ENCODE results near the gene NACAD. TPM values are rescaled to one million over a fixed set of nuclear protein-coding genes. Genes with fewer than 3 reads are reported as not detected.

NACAD gene
- total and polyA plus RNA-seq, 2 of the 4 experiments (the other 2 are of a cell fraction), result 0.54 to 2.2 TPM

DNA sequence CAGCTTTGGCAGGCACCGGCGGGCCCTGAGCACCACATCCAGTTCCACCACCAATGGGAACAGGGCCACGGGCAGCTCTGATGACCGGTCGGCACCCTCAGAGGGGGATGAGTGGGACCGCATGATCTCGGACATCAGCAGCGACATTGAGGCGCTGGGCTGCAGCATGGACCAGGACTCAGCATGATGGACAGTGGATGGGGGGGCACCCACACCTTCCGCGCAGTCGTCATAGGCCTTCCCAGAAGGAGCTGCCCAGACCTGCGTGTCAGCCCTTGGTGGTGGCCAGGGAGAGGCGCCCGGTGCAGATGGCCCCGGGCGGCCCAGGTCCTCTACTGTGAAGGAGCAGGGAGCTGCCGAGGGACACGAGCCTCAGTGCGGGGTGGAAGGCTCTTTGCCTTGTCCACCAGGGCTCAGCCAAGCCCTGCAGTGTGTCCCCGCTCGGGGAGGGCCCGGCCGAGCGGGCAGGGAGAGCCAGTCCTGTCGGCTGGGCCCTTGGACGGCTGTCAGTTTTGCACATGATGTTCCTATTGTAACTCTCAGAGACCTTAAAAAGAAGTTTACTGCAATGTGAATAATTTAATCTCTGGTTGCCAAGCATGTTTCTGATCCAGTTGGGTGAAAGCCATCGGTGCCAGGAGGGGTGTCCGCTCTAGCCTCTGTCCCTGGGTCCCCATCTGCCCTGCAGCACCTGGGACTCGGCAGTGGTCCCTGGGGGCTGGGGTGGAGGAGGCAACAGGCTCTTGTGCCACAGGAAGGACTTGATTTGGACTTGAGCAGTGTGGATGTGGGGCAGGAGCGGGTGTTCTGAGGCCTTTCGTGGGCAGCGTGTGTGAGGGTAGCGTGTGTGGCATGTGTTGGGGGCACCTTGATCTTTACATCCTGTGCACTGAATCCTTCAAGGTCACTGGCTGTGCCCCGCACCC lies 12.6 kb downstream of the NACAD start:
- ATAC-seq (ENCODE audit: low read depth), result no peak
- Histone ChIP-seq H3K9me1 (ENCODE audit: insufficient read depth, low read length) (peaks cover 15% of the 10 kb centered on the region), H3K4me1 (ENCODE audit: control insufficient read depth, insufficient read depth, low read length) (no peaks in the 10 kb centered on the region), H4K8ac (ENCODE audit: low read depth in 2 of 2, low read length in 2 of 2) (no peak overlapping the region), H3K14ac (replicated peaks; ENCODE audit: low read depth, low read length) (no peak overlapping the region), H3K79me1 (ENCODE audit: low read depth in 1 of 2, low read length in 2 of 2) (peaks cover 0 to 3% of the 10 kb centered on the region in 2 experiments; a peak in 1 of 4 replicates), H2BK20ac (ENCODE audit: low read depth, low read length) (no peak overlapping the region), H2AFZ (replicated peaks; ENCODE audit: low read length, poor library complexity) (no peak overlapping the region), H3K4me2 (ENCODE audit: low read depth, low read length) (no peak overlapping the region), H3K36me3 (ENCODE audit: control insufficient read depth, insufficient read depth, low read length) (peaks cover 61% of the 10 kb centered on the region), H3K27me3 (ENCODE audit: control insufficient read depth, insufficient read depth, low read length) (no peaks in the 10 kb centered on the region), H3K18ac (ENCODE audit: low read depth, low read length) (no peak overlapping the region), H4K20me1 (ENCODE audit: insufficient read depth, low read length) (peaks cover 4% of the 10 kb centered on the region; the same call in 1 of the 2 replicates), H4K5ac (ENCODE audit: low read depth, low read length) (no peak overlapping the region), H3K23ac (ENCODE audit: low read depth, low read length) (no peak overlapping the region), H3K9ac (ENCODE audit: low read depth, low read length) (no peak overlapping the region), H3K56ac (ENCODE audit: extremely low read depth, insufficient read depth, low read length) (no peak overlapping the region), H3K4me3 (ENCODE audit: insufficient read depth, low read depth, low read length) (no peak overlapping the region), H3K9me3 (ENCODE audit: control insufficient read depth, insufficient read depth, low read length) (no peaks in the 10 kb centered on the region), H2AK5ac (ENCODE audit: low read depth, low read length) (no peak overlapping the region), H2BK15ac (ENCODE audit: low read depth, low read length) (no peak overlapping the region), H3K27ac (ENCODE audit: insufficient read depth, low read length) (no peak overlapping the region), H3K4ac (ENCODE audit: low read depth, low read length) (no peak overlapping the region), H2BK5ac (ENCODE audit: low read depth, low read length, poor library complexity, severe bottlenecking) (no peak overlapping the region), H2BK120ac (ENCODE audit: low read depth, low read length) (no peak overlapping the region), H2AK9ac (replicated peaks; ENCODE audit: low read depth, low read length, poor library complexity) (peak overlapping the region; percentile 66), H4K91ac (ENCODE audit: insufficient read depth, low read depth, low read length) (no peak overlapping the region)
- dilution Hi-C loops (cut with HindIII; ENCODE audit: low sequenced_read_pairs, unreplicated experiment), result no loop called here
- in situ Hi-C loops (cut with MboI; ENCODE audit: low sequenced_read_pairs), result no loop called here
- intact Hi-C loops (cut with micrococcal nuclease), result no loop called here
- WGBS, 2 experiments (ENCODE audit: extremely low coverage in 2 of 2, insufficient read length in 1 of 2), result 98% methylated on average over 15 of the region's 35 CpGs; no CpG with 5 or more reads in 1 of the 2 experiments
- ChIA-PET POLR2A (ENCODE audit: unreplicated experiment) (no interaction called here), CTCF (no interaction called here)
- no TSS peak for BruUV-seq (replicated peaks)
- DNase-seq, result no peak
- TF ChIP-seq SMC3 (IDR thresholded peaks at IDR 0.05; ENCODE audit: low read depth, low read length) (no peak), MXI1 (IDR thresholded peaks at IDR 0.05; ENCODE audit: borderline replicate concordance, low read depth, low read length) (no peak), NFE2L2 (IDR thresholded peaks at IDR 0.05; ENCODE audit: low read depth, low read length) (no peak), POLR2A (IDR thresholded peaks at IDR 0.05; ENCODE audit: low read depth, low read length) (no peak), RCOR1 (IDR thresholded peaks at IDR 0.05; ENCODE audit: insufficient replicate concordance, low read length) (no peak), MAZ (IDR thresholded peaks at IDR 0.05; ENCODE audit: borderline replicate concordance, low read depth, low read length) (no peak), CHD1 (IDR thresholded peaks at IDR 0.05; ENCODE audit: low read depth, low read length) (no peak), USF2 (IDR thresholded peaks at IDR 0.05; ENCODE audit: low read depth, low read length) (no peak), BHLHE40 (IDR thresholded peaks at IDR 0.05; ENCODE audit: low read depth, low read length) (no peak), RAD21 (IDR thresholded peaks at IDR 0.05; ENCODE audit: low read length) (no peak), MAFK (IDR thresholded peaks at IDR 0.05; ENCODE audit: low read depth, low read length) (no peak), FOS (IDR thresholded peaks at IDR 0.05; ENCODE audit: low read depth, low read length) (no peak)
- TF ChIP-seq, protein P1, sequence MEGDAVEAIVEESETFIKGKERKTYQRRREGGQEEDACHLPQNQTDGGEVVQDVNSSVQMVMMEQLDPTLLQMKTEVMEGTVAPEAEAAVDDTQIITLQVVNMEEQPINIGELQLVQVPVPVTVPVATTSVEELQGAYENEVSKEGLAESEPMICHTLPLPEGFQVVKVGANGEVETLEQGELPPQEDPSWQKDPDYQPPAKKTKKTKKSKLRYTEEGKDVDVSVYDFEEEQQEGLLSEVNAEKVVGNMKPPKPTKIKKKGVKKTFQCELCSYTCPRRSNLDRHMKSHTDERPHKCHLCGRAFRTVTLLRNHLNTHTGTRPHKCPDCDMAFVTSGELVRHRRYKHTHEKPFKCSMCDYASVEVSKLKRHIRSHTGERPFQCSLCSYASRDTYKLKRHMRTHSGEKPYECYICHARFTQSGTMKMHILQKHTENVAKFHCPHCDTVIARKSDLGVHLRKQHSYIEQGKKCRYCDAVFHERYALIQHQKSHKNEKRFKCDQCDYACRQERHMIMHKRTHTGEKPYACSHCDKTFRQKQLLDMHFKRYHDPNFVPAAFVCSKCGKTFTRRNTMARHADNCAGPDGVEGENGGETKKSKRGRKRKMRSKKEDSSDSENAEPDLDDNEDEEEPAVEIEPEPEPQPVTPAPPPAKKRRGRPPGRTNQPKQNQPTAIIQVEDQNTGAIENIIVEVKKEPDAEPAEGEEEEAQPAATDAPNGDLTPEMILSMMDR (conservative IDR thresholded peaks at IDR 0.05; ENCODE audit: low read depth, low read length), result no peak
